GM12891 (cell line): ENCODE data around the gene CIPC.

ENCODE experiments used
- POLR2A ChIP-seq: IDR thresholded peaks from 2 replicates; pipeline ENCODE4 v1.6.1; 2011; ENCODE audit warnings: low read depth, low read length, control low read depth
- POLR2AphosphoS5 ChIP-seq: IDR thresholded peaks from 2 replicates; pipeline ENCODE4 v1.6.1; 2011; ENCODE audit warnings: low read depth, low read length, control low read depth
- POU2F2 ChIP-seq: IDR thresholded peaks from 2 replicates; pipeline ENCODE4 v1.6.1; 2011; ENCODE audit warnings: low read depth, mild to moderate bottlenecking, control low read depth, low read length, moderate library complexity
- SPI1 ChIP-seq: IDR thresholded peaks from 2 replicates; pipeline ENCODE4 v1.6.1; 2011; ENCODE audit warnings: low read depth, low read length, control low read depth
- TAF1 ChIP-seq: IDR thresholded peaks from 2 replicates; pipeline ENCODE4 v1.6.1; 2011; ENCODE audit warnings: low read depth, low read length, control low read depth

DNA sequence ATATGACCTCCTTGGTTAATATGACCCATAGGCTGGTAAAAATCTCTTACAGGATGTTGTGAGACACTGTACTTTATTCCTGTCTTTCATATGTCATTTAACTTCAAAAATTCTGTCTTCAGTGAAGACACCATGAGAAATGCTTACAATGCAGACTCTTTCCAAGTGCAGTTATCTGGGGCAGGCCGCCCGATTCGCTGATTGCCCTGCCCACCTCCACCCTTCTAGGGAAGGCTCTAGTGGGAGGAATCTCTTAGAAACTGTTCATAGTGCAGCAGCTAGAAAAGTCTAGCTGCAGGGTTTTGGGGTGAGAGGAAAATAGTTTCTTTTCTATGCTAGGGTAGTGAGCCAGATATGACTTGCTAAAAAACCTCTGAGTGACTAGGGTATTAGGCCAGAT lies 15.0 kb upstream of the CIPC start:
- no peak for TF ChIP-seq SPI1
- TF ChIP-seq POU2F2 = no peak
- TF ChIP-seq POLR2A = no peak
- no peak for TF ChIP-seq POLR2AphosphoS5
- TF ChIP-seq TAF1 = no peak
